Breast epithelium (tissue), 3 donors: Measurements from ENCODE around the gene RNF41.

Experiments used
- POLR2A ChIP-seq: fragments of 450-650 bp; IDR thresholded peaks from one replicate; pipeline ENCODE4 v1.6.1; 2016; ENCODE audit warnings: antibody characterized with exemption, mild to moderate bottlenecking, moderate library complexity
- POLR2AphosphoS5 ChIP-seq, 3 donors: sonication (generic); formaldehyde crosslinking; IDR thresholded peaks; one replicate each; pipeline ENCODE4 v1.6.1; 2017; ENCODE audit warnings: antibody characterized with exemption in 3 of 3
- TF ChIP-seq, protein P1 (sequence below), 3 donors: fragments of 450-650 bp; IDR thresholded peaks; one replicate each; pipeline ENCODE4 v1.5.1; 2016 to 2017; ENCODE audit warnings: antibody characterized with exemption in 3 of 3, mild to moderate bottlenecking in 3 of 3, moderate library complexity in 3 of 3

DNA sequence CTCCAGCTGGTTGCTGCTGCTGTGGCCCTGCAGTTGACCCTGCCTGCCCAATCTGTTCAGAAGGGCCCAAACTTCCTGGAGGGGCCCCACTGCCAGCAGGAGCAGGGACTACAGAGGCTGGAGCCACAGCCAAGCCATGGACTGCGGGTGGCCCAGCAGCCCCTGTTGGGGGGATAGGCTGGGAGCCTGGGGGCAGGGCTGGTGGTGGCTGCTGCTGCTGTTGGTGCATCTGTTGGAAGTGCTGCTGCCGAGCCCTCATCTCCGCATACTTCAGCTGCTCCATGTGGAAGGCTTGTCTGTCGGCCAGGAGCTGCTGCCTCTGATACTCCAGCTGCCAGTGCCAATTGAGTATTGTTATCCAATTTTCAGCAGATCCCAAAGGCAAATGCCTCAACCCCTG lies 56.4 kb downstream of the RNF41 start:
- TF ChIP-seq, protein P1, sequence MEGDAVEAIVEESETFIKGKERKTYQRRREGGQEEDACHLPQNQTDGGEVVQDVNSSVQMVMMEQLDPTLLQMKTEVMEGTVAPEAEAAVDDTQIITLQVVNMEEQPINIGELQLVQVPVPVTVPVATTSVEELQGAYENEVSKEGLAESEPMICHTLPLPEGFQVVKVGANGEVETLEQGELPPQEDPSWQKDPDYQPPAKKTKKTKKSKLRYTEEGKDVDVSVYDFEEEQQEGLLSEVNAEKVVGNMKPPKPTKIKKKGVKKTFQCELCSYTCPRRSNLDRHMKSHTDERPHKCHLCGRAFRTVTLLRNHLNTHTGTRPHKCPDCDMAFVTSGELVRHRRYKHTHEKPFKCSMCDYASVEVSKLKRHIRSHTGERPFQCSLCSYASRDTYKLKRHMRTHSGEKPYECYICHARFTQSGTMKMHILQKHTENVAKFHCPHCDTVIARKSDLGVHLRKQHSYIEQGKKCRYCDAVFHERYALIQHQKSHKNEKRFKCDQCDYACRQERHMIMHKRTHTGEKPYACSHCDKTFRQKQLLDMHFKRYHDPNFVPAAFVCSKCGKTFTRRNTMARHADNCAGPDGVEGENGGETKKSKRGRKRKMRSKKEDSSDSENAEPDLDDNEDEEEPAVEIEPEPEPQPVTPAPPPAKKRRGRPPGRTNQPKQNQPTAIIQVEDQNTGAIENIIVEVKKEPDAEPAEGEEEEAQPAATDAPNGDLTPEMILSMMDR (IDR thresholded peaks at IDR 0.05) = no peak
- TF ChIP-seq POLR2AphosphoS5 (IDR thresholded peaks at IDR 0.05) (no peak), POLR2A (no peak)
